Central memory CD8-positive, alpha-beta T cell (primary cell): ENCODE measurements around the gene TPSAB1.

Experiments used
- ATAC-seq: fragments of 150-1000 bp; cut with Tn5 transposase; replicated peaks from 2 replicates; pipeline ENCODE4 v1.10.0; 2022; ENCODE audit warnings: mild to moderate bottlenecking, moderate FRiP score, moderate number of reproducible peaks; ENCODE audit not compliant: poor library complexity, severe bottlenecking; ENCODE audit errors: extremely low read depth
- DNase-seq, 2 donors: peaks; one replicate each; pipeline ENCODE4 v3.0.0; 2021; ENCODE audit warnings: low spot score in 2 of 2
- H3K27ac Mint-ChIP-seq: one replicate; pipeline ENCODE4 v1.8.0; 2022; ENCODE audit warnings: low read depth, mild to moderate bottlenecking, moderate library complexity, mixed read lengths
- H3K27me3 Mint-ChIP-seq: one replicate; pipeline ENCODE4 v1.8.0; 2022; ENCODE audit warnings: mixed read lengths
- H3K36me3 Mint-ChIP-seq: one replicate; pipeline ENCODE4 v1.8.0; 2022; ENCODE audit warnings: mild to moderate bottlenecking, moderate library complexity, mixed read lengths; ENCODE audit not compliant: insufficient read depth
- H3K4me1 Mint-ChIP-seq: one replicate; pipeline ENCODE4 v1.8.0; 2022; ENCODE audit warnings: mixed read lengths
- H3K4me3 Mint-ChIP-seq: one replicate; pipeline ENCODE4 v1.8.0; 2022; ENCODE audit warnings: mild to moderate bottlenecking, moderate library complexity, mixed read lengths
- H3K9me3 Mint-ChIP-seq: one replicate; pipeline ENCODE4 v1.8.0; 2022; ENCODE audit warnings: mixed read lengths

The TPSAB1 gene

DNA sequence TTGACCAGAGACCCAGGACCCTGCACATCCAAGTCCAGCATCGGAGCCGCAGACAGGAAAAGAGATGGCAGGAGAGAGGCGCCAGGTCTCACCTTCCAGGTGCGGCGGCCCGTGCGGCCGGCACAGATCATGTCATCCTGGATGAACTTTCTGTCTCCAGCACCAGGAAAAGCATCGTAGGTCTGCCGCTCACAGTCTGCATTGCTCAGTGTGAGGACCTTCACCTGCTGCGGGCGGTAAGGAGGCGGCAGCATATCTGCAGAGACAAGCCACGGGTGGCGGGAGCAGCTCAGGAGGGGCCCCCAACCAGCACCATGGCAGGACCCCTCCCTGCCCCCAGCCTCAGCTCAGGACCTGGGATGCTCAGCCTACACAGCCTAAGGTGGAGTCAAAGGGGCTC is 33.3 kb downstream of the TPSAB1 start:
- no peak overlapping the region for H3K27ac Mint-ChIP-seq
- no peaks in the 10 kb centered on the region for H3K9me3 Mint-ChIP-seq
- H3K27me3 Mint-ChIP-seq, result peaks cover 28% of the 10 kb centered on the region
- DNase-seq, result no peak
- no peak for ATAC-seq
- H3K36me3 Mint-ChIP-seq, result peaks cover 2% of the 10 kb centered on the region
- no peaks in the 10 kb centered on the region for H3K4me1 Mint-ChIP-seq
- no peak overlapping the region for H3K4me3 Mint-ChIP-seq

DNA sequence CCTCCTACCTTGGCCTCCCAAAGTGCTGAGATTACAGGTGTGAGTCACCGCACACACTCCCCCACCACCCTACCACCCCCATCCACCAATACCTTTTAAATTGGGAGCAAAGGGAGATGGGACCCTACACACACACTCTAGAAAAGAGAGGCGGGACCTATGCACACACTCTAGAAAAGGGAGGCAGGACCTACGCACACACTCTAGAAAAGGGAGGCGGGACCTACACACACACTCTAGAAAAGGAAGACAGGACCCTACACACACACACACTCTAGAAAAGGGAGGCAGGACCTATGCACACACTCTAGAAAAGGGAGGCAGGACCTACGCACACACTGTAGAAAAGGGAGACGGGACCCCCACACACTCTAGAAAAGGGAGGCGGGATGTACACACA is 34.3 kb downstream of the TPSAB1 start:
- ATAC-seq (no peak), DNase-seq (no peak)
- Mint-ChIP-seq H3K9me3 (no peaks in the 10 kb centered on the region), H3K27ac (no peak overlapping the region), H3K4me3 (no peak overlapping the region), H3K27me3 (peaks cover 28% of the 10 kb centered on the region), H3K36me3 (peaks cover 2% of the 10 kb centered on the region), H3K4me1 (no peaks in the 10 kb centered on the region)

DNA sequence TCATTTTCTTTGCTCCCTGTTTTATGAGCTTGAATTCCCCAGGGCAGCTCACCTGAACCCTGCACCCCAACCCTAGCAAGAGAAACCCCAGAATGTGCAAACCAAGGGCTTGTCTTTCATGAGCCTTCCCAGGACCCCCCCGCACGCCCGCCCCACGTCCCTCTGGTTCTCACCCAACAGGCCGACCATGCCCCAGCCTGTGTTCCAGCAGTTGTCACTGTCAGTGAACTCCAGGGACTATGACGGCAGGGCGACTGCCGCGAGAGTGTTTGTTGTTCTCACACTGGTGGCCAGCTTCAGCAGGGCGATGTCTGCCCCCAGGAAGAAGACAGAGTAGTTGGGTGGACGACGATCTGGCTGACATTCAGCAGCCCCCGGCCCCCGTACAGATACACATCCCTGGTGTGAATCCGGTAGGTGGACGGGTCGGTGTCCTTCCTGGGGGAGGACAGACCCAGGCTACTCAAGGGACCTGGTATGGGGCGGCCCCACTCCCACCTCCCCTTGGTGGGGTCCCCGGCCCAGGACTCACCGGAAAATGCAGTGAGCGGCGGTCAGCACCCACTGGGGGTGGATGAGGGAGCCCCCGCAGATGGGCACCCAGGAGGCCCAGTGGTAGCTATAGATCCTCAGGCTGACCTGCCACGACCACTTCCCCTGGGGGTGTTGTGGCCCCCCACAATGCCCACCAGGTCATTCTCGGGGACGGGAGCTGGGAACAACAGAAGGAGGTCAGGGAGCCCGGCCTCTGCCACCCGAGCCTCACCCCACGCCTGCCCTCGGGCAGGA is 35.5 kb downstream of the TPSAB1 start:
- Mint-ChIP-seq H3K4me3 (no peak overlapping the region), H3K27ac (no peak overlapping the region)

DNA sequence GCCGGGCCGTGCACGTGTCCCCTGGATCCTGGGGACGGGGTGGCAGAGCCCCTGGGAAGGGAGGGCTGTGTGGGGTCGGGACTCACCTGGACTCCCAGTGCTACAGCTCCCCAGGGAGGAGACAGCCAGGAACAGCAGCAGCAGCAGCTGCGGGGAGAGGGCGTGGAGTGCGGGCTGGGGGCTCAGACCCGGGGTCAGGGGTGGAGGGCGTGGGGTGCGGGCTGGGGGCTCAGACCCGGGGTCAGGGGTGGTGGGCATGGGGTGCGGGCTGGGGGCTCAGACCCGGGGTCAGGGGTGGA is 36.0 kb downstream of the TPSAB1 start:
- H3K36me3 Mint-ChIP-seq, result no peaks in the 10 kb centered on the region
- H3K9me3 Mint-ChIP-seq, result no peaks in the 10 kb centered on the region
- peaks cover 22% of the 10 kb centered on the region for H3K27me3 Mint-ChIP-seq
- ATAC-seq (no peak), DNase-seq (no peak)
- H3K4me1 Mint-ChIP-seq, result no peaks in the 10 kb centered on the region
- no peak overlapping the region for H3K4me3 Mint-ChIP-seq
- no peak overlapping the region for H3K27ac Mint-ChIP-seq

More for the DNA sequence above, 35.5 kb downstream of the TPSAB1 start:
- ATAC-seq (no peak), DNase-seq (no peak)
- H3K36me3 Mint-ChIP-seq, result peaks cover 2% of the 10 kb centered on the region
- peaks cover 26% of the 10 kb centered on the region for H3K27me3 Mint-ChIP-seq
- no peaks in the 10 kb centered on the region for H3K9me3 Mint-ChIP-seq
- H3K4me1 Mint-ChIP-seq, result no peaks in the 10 kb centered on the region

DNA sequence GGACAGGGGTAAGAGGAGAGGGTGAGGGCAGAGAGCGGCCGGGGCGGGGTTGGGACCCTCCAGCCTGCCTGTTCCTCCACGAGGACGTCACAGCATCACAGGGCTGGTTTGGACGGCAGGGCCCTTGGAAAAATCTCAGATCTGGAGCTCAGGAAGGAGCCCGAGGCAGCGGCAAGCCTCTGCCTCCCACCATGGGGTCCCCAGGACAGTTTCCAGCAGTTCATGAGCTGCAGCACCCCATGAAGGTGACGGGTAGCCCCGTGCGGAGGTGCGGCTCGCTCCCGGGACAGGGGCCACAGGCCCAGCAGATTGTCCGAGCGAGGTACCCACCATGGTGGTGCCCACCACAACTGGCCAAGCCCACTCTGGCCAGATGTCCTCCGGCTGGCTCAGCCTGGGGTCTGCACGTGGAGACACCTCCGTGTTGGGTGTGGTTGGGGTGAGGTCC is 36.7 kb downstream of the TPSAB1 start:
- H3K36me3 Mint-ChIP-seq, result no peaks in the 10 kb centered on the region
- peaks cover 22% of the 10 kb centered on the region for H3K27me3 Mint-ChIP-seq
- DNase-seq (no peak), ATAC-seq (no peak)
- no peak overlapping the region for H3K4me3 Mint-ChIP-seq
- no peak overlapping the region for H3K27ac Mint-ChIP-seq
- no peaks in the 10 kb centered on the region for H3K9me3 Mint-ChIP-seq
- no peaks in the 10 kb centered on the region for H3K4me1 Mint-ChIP-seq

DNA sequence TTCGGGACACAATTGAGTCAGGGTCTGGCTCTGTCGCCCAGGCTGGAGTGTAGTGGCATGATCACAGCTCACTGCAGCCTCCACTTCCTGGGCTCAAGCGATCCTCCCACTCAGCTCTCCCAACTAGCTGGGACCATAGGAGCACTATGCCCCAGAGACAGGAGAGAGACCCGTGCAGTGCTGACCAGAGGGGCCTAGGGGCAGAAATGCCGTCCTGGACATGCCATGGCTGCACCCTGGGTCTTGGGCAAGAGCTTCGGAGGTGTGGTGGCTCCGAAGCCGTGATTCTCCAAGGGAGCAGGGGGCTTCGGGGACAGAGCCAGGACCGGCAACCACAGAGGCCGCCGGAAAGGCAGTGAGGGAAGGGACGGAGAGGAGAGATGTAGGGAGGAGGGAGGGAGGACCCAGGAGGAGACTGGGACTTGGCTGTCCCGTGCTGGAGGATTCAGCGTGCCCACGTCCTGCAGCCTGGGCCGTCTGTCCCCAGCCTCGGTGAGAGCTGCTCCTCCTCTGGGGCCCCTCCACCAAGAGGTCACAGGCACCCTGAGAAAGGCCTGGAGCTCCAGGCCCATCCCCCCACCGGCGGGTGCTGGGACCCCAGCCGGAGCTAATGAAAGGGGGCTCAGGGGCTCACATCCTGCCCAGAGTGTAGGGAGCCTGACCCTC is 37.2 kb downstream of the TPSAB1 start:
- Mint-ChIP-seq H3K36me3 (no peaks in the 10 kb centered on the region), H3K9me3 (no peaks in the 10 kb centered on the region), H3K27ac (no peak overlapping the region), H3K27me3 (peaks cover 22% of the 10 kb centered on the region), H3K4me3 (no peak overlapping the region), H3K4me1 (no peaks in the 10 kb centered on the region)
- ATAC-seq (no peak), DNase-seq (no peak)

DNA sequence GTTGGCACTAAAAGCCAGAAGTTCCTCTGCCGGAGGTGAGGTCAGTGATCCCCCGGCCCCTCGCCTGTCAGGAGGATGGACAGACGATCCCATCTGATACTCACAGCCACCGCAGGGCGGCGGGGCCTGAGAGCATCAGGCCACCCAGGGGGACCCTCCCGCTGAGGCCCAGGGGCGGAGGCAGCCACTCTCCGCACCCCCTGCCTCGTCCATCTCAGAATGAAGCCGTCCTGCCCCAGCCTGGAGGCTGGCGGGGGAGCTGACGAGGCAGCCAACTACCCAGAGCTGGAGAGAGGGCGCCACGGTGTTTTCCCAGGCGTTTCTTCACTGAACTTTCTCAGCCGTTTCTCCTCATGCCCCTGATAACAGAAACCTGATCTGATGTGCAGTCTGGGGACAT is 38.0 kb downstream of the TPSAB1 start:
- H3K4me1 Mint-ChIP-seq, result no peaks in the 10 kb centered on the region
- H3K4me3 Mint-ChIP-seq, result no peak overlapping the region
- ATAC-seq (no peak), DNase-seq (no peak)
- no peaks in the 10 kb centered on the region for H3K9me3 Mint-ChIP-seq
- no peak overlapping the region for H3K27ac Mint-ChIP-seq
- peaks cover 28% of the 10 kb centered on the region for H3K27me3 Mint-ChIP-seq
- H3K36me3 Mint-ChIP-seq, result no peaks in the 10 kb centered on the region

DNA sequence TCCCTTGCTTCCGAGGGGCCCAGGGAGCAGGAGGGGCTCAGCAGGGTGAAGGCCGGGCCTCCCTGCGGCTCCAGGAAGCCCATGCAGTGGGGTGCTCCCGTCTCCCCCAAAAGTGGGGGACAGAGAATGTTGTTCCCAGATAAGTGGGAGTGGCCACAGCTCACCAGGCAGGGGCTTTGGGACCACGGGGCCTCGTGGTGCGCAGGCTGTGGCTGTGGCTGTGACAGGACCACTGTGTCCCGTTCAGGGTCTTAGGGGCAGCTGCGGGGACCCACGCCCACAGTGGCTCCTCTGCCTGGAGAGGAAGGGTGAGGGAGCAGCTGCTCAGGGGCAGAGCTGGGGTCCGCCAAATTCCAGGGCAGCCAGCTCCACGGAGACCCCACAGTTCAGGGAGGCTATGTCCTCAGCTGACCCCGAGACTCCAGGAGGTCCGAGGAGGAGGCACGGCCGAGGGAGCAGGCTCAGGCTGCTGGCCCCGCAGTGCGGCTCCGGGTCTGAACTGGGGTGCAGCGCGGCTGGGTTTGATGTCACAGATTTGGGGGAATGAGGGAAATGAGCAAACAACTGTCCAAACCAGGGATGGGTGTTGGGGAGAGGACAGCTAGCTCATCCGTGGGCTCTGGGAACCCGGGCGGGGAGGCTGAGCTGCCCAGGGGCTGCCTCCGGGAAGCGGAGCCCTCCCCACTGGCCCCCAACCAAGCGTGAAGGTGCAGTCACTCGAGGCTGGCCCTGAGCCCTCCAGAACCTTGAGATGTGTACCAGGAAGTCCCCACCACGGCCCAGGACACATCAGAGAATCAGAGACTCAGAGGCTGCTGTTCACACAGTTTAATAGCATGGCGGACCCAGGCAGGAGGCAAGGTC is 38.8 kb downstream of the TPSAB1 start:
- no peaks in the 10 kb centered on the region for H3K36me3 Mint-ChIP-seq
- DNase-seq, result no peak
- no peak for ATAC-seq
- H3K9me3 Mint-ChIP-seq, result no peaks in the 10 kb centered on the region
- no peaks in the 10 kb centered on the region for H3K4me1 Mint-ChIP-seq
- H3K27ac Mint-ChIP-seq, result no peak overlapping the region
- H3K27me3 Mint-ChIP-seq, result peaks cover 31% of the 10 kb centered on the region
- no peak overlapping the region for H3K4me3 Mint-ChIP-seq

DNA sequence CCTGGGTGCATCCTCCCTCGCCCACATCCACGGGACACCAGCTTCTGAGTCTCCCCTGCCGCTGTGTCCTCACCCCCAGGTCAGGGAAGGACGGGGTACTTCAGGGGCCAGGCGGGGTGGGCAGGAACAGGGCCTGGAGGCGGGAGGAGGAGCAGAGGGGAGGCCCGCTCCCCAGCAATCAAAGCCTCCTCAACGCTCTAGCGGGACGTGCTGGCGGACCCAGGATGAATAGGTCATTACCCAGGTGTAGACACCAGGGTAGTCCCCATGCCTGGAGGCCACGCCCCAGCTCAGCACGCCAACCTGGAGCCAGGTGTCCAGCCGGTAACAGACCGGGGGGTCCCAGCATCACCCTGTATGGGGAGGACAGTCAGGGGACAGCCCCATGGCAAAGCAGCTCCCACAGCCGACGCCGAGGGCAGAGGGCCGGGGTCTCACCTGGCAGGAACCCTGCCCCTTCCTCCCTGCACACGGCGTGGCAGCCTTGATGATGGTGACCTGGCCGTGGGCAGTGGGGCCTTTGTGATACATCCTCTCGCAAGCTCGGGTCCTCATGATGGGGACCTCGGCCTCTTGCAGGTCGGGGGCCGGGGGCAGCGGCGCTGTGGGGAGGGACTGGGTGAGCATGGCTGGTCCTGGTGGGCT is 39.6 kb downstream of the TPSAB1 start:
- no peaks in the 10 kb centered on the region for H3K4me1 Mint-ChIP-seq
- H3K9me3 Mint-ChIP-seq, result no peaks in the 10 kb centered on the region
- ATAC-seq, result no peak
- no peak overlapping the region for H3K27ac Mint-ChIP-seq
- H3K27me3 Mint-ChIP-seq, result peaks cover 31% of the 10 kb centered on the region
- no peaks in the 10 kb centered on the region for H3K36me3 Mint-ChIP-seq
- no peak overlapping the region for H3K4me3 Mint-ChIP-seq
- no peak for DNase-seq

DNA sequence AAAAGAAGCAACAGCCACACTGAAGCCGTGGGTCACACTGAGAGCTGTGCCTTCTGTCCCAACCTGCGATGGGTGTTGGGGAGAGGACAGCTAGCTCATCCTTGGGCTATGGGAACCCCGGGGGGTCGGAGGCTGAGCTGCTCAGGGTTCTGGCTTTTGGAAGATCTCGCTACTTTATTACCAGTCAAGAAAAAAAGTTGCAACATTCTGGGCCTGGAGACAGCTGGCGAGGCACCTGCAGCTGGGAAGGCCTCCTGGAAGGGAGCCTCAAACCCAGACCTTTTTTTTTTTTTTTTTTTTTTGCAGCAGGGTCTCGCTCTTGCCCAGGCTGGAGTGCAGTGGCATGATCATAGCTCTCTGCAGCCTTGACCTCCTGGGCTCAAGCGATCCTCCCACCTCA is 40.3 kb downstream of the TPSAB1 start:
- no peaks in the 10 kb centered on the region for H3K4me1 Mint-ChIP-seq
- H3K27me3 Mint-ChIP-seq, result peaks cover 30% of the 10 kb centered on the region
- H3K36me3 Mint-ChIP-seq, result no peaks in the 10 kb centered on the region
- H3K4me3 Mint-ChIP-seq, result no peak overlapping the region
- DNase-seq (no peak), ATAC-seq (no peak)
- no peak overlapping the region for H3K27ac Mint-ChIP-seq
- H3K9me3 Mint-ChIP-seq, result no peaks in the 10 kb centered on the region

DNA sequence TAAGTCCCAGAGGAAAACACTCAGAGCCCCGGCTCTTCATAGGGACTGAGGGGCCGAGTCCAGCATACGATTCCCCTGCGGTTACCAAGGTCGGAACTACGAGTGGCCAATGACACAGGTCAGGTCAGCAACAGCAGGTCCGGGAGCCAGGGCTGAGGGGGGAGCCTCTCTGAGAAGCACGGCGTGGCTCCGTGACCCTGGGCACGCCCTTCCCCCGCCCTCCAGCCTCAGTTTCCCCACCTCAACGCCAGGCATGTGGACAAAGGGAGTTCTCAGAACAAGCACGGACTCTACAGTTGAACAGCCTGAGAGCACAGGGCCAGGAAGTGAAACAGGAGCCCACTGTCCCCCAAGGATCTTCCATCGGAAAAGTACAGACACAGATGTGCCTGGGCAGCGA is 41.0 kb downstream of the TPSAB1 start:
- Mint-ChIP-seq H3K4me3 (no peak overlapping the region), H3K4me1 (no peaks in the 10 kb centered on the region), H3K9me3 (no peaks in the 10 kb centered on the region), H3K36me3 (no peaks in the 10 kb centered on the region), H3K27me3 (peaks cover 32% of the 10 kb centered on the region), H3K27ac (no peak overlapping the region)
- no peak for DNase-seq
- no peak for ATAC-seq

DNA sequence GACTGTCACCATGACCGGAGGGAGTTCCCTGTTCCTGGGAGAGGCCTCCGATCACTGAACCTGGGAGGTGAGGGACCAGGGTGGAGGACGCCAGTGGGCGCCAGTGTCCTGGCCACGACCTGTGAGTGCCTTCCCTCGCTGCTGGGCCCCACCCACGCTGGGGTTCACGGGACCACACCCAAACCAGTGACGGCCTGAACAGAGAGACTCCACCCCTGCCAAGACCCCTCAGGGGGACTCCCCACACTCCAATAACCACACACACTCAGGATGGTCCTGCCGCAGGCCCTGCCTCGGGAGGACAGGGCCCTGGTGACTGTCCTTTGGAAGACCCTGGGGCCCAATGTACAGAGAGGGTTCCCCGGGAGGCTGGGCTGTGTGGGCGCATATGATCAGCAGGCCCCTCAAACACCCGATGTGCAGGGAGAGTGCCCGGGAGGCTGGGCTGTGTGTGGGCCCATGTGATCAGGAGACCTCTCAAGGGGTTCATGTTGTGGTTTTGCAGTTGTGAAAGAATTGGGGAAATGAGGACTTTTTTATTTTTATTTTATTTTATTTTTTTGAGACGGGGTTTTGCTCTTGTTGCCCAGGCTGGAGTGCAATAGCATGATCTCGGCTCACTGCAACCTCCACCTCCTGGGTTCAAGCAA is 41.9 kb downstream of the TPSAB1 start:
- no peak overlapping the region for H3K27ac Mint-ChIP-seq
- ATAC-seq, result no peak
- H3K9me3 Mint-ChIP-seq, result no peaks in the 10 kb centered on the region

More for the DNA sequence above, 41.9 kb downstream of the TPSAB1 start:
- DNase-seq, result no peak
- Mint-ChIP-seq H3K27me3 (peaks cover 34% of the 10 kb centered on the region), H3K36me3 (no peaks in the 10 kb centered on the region), H3K4me1 (no peaks in the 10 kb centered on the region), H3K4me3 (no peak overlapping the region)
